Activated CD4-positive, CD25-positive, alpha-beta regulatory T cell treated with anti-CD3 and anti-CD28 coated beads, Interleukin-2, amount 50 U/mL, for 72 hours (primary cell): ENCODE measurements around the gene KRI1.
A peak's percentile ranks its signal among the peaks of the same experiment; 100 is the strongest.
"Not testable (repeated sequence)": the region's sequence is repeated elsewhere in the genome, so short reads cannot be mapped to it uniquely, and the experiment has no call there.

Experiments
- DNase-seq: peaks from one replicate; pipeline ENCODE4 v3.0.0; 2021

The KRI1 gene

GRCh38 chr19:10574462-10574861 lies 8.7 kb upstream of the KRI1 start:
- no peak for DNase-seq

DNA sequence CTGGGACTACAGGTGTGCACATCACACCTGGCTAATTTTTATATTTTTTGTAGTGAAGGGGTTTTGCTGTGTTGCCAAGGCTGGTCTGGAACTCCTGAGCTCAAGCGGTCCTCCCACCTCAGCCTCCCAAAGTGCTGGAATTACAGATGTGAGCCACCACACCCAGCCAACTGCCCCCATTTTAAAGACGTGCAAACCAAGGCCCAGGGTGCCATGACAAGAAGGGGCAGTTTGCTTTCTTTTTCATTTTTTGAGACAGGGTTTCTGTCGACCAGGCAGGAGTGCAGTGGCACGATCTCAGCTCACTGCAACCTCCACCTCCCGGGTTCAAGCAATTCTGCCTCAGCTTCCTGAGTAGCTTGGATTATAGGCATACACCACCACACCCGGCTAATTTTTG lies 8.0 kb upstream of the KRI1 start:
- DNase-seq: not testable (repeated sequence)

- peak; percentile 99 for DNase-seq
These were observed 3.2 kb upstream of the KRI1 start, which contains the start of gene CDKN2D for GRCh38 chr19:10568826-10569651. CDKN2D (minus strand) TSS chr19:10568979; CDS start chr19:10568653, 326 bp downstream.

DNA sequence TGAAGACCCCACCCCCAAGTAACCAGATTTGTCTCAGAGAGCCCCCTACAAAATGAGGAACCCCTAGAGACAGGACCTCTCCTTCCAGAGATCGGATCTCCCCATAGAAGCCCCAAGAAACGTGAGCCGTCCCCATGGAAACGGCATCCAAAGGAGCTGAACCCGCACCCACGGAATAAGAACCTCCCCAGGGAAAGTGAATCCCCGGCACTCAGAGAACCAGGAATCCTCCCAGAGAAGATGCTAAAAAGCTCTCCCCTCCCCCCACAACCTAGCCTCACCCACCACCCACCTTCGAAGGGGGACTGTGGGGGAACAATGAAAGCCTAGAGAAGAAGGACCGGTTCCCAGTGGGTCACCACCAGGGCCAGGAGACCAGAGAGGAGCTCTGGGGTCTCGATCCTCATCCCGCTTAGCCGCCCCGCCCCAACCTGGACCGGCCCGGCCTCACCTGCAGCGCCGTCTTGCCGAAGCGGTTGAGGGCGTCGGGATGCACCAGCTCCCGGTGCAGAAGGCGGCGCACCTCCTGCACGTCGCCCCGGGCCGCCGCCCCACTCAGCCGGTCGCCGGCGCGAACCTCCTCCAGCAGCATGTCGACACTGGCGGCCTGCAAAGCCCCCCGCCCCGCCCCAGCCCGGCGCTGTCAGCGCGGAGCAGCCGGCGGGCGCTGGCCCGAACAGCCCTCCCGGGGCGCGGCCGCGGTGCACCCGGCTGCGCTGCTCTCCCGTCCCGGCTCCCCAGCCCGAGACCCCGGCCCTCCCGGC lies 2.4 kb upstream of the KRI1 start:
- no peak for DNase-seq

GRCh38 chr19:10567656-10568055 lies 1.8 kb upstream of the KRI1 start:
- DNase-seq: no peak

DNA sequence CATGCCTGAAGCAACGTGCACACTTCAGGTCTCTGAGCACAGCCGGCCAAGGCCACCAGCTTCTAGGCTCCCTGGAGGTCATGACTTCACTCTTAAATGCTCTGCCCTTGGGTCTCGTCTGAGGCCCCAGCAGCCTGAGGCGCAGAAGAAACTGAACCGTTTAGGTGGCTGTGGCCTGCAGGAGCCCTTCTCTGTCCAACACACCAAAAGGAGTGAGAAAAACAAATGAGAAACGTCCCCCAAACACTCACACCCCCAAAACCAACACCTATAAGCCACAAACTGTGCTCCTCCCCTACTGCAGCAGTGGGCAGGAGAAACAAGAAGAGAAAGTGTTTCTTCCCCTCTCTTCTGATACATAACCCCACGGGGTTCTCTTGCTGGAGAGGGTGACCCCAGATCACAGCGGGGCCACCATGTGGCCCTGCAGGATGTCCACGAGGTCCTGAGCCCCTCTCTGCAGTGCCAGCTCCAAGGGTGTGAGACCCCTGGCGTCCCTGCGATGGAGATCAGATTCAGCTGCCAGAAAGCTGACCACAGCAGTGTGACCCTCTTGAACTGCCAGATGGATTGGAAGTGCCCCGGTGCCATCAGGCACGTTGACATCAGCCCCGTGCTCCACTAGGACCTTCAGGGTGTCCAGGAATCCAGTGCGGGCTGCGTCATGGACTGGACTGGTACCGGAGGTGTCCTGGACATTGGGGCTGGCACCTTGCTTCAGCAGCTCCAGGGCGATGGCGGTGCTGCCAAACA lies 1.0 kb upstream of the KRI1 start:
- peak; percentile 55 for DNase-seq

GRCh38 chr19:10566408-10566657 lies 523 bp upstream of the KRI1 start:
- DNase-seq: no peak

GRCh38 chr19:10565028-10565566 lies 713 bp downstream of the KRI1 start:
- DNase-seq: no peak

DNA sequence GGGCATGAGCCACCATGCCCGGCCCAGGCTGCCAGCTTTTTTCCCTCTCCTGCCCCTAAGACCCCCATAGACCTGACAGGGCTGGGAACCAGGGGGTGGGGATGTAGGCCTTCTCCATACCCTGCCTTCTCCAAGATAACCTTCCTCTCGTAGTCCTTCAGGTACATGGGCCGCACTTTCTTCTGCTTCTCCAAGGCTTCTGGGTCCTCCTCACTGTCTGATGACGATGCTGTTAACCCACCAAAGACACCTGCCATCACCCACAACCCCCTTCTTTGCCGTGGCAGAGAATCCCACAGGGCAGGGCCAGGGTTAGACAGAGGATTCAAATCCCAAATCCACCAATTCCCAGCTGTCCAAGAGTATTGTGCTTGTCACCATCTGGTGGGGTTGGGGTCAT lies 3.2 kb downstream of the KRI1 start:
- no peak for DNase-seq

DNA sequence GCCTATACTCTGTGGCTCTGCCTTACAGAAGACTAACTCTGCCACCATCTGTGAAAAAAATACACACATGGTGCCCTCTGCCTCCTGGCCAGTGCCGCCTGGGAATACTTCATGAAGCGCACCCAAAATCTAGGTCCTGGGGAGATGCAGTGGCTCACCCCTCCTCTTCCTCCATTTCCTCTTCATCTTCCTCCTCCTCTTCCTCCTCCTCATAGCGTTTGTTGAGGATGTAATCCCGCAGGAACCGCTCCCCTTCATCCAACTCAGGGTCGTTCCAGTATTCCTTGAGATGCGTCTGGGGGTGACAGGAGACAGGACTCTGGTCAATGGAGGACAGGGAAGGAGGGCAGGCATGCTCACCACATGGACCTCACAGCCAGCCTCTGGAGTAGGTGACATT lies 5.7 kb downstream of the KRI1 start:
- no peak for DNase-seq

DNA sequence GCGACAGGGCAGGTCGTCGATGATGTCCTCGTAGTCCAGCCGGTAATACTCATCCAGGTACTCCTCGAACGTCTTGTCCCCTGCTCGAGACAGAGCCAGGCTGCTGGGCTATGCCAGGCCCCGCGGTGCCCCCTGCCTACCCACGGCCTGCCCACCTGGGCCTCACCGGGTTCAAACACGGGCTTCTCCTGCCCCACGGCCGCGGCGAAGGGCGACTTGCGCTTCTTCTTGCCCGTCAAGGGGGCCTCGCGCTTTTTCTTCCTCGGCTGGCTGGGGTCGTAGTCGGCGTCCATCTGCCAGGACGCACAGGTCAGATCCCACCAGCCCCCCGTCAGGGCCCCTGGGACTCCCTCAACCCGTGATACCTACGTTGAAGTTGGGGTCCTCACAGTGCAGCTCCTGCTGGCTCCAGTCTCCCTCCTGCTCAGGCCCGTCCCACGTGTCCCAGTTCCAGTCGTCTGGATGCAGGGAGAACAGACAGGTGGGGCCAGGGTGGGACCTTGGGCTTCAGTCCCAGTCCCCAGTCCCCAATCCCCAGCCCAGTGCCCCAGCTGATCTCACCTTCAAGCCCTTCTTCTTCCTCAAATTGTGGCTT lies 8.1 kb downstream of the KRI1 start:
- DNase-seq: no peak

GRCh38 chr19:10555610-10555973 lies 10.2 kb downstream of the KRI1 start:
- no peak for DNase-seq

GRCh38 chr19:10554760-10555609 lies 10.8 kb downstream of the KRI1 start:
- DNase-seq: no peak

DNA sequence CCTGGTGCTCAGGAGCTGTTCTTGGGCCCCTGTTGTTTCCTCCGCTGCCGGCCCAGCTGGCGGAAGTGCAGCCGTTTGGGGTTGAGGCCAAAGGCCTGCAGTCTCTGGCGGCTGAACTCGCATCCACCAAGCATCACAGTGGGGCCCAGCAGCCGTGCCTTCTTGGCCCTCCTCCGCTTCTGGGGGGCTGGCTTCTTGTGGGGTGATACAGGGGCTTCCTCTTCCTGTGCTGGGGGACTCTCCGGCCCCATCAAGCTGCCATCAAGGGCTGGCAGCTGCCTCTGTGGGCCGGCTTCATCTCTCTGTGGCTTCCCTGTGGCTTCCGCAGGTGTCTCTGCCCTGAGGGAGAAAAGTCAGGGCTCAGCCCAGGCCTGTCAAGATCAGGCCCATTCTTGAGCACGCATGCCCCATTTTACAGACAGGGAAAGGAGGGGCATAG lies 11.8 kb downstream of the KRI1 start:
- no peak for DNase-seq

DNA sequence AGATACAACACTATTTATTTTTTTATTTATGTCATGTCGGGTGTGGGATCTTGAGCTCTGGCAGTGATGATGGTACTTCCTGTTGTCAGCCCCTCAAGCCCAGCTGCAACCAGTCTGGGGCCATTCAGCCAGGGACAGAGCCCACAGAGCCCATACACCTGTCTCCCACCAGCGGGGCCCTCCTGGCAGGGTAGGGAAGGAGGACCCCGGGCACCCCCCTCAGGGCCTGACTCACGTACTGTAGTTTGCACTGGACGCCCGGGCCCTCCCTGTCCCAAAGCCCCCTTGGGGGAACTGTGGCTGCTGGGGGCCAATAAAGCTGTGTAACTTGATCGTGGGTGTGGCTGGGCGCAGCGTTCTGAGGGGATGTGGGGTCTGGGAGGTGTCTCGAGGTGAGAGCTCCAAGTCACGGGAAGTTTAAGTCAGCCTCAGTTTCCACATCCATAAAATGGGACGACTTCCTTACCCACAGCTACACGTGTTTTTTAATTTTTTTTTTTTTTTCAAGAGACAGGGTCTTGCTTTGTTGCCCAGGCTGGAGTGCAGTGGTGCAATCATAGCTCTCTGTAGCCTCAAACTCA lies 12.6 kb downstream of the KRI1 start:
- DNase-seq: no peak

- no peak for DNase-seq
These were observed 13.2 kb downstream of the KRI1 start for GRCh38 chr19:10552510-10553053.

DNA sequence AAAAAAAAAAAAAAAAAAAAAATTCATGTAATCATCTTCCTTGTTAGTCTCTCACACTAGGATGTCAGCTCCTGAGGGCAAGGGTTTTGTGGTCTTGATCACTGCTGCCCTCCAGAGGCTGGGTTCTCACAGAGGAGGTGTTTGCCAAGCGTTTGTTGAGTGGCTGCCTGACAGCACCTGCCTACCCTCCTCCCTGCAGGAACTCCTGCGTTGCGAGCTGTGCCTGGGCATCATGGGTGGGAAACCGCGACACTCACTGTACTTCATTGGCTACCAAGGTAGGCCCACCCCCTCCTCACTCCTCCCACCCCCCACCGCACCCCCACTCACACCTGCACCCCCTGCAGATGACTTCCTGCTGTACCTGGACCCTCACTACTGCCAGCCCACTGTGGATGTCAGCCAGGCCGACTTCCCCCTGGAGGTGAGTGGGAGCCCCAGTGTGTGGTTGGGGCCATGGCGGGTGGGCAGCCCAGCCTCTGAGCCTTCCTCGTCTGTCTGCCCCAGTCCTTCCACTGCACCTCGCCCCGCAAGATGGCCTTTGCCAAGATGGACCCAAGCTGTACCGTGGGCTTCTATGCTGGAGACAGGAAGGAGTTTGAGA lies 14.0 kb downstream of the KRI1 start:
- no peak for DNase-seq

- DNase-seq: not testable (repeated sequence)
These were observed 14.8 kb downstream of the KRI1 start for GRCh38 chr19:10551006-10551405.

GRCh38 chr19:10550336-10550735 lies 15.5 kb downstream of the KRI1 start:
- DNase-seq: no peak

- no peak for DNase-seq
These were observed 16.1 kb downstream of the KRI1 start for GRCh38 chr19:10549733-10550132.

- DNase-seq: no peak
These were observed 17.0 kb downstream of the KRI1 start for GRCh38 chr19:10548746-10549276.
